Measurements from ENCODE around the gene SLC16A10. TPM values are rescaled to one million over a fixed set of nuclear protein-coding genes. Genes with fewer than 3 reads are reported as not detected.

Gene SLC16A10
- total RNA-seq, 1 donor from 2014 or later, result 4.1 TPM

DNA sequence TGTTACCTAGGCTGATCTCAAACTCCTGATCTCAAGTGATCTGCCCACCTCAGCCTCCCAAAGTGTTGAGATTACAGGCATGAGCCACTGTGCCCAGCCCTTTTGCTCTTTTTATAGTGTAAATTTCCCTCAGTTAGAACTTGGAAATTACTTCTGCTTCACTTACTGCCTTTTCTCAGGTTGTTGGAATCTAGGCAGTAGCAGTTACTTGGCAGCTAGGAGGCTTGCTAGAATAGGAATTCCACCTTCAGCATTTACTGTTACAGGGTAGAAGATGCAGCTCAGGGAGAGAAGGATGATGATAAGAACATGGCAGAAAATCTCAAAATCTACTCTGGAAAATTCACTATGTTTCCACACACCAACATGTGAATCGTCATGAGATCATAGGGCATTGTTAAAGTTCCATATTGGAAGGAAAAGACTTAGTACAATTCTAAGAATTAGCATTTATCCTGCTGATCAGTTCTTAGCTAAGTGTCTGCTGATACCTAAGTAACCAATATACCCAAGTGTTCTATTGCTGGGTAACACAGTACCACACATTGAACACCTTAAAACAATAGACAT lies 182.2 kb downstream of the SLC16A10 start:
- Mint-ChIP-seq H3K27ac (ENCODE audit: unreplicated experiment) (no peak overlapping the region), H3K4me3 (ENCODE audit: unreplicated experiment) (no peak overlapping the region), H3K9me3 (ENCODE audit: unreplicated experiment) (peaks cover 5% of the 10 kb centered on the region), H3K36me3 (ENCODE audit: unreplicated experiment) (peaks cover 11% of the 10 kb centered on the region), H3K4me1 (ENCODE audit: low read depth, unreplicated experiment) (no peaks in the 10 kb centered on the region), H3K27me3 (ENCODE audit: unreplicated experiment) (no peaks in the 10 kb centered on the region)
- no peak for DNase-seq
- TF ChIP-seq, protein P1, sequence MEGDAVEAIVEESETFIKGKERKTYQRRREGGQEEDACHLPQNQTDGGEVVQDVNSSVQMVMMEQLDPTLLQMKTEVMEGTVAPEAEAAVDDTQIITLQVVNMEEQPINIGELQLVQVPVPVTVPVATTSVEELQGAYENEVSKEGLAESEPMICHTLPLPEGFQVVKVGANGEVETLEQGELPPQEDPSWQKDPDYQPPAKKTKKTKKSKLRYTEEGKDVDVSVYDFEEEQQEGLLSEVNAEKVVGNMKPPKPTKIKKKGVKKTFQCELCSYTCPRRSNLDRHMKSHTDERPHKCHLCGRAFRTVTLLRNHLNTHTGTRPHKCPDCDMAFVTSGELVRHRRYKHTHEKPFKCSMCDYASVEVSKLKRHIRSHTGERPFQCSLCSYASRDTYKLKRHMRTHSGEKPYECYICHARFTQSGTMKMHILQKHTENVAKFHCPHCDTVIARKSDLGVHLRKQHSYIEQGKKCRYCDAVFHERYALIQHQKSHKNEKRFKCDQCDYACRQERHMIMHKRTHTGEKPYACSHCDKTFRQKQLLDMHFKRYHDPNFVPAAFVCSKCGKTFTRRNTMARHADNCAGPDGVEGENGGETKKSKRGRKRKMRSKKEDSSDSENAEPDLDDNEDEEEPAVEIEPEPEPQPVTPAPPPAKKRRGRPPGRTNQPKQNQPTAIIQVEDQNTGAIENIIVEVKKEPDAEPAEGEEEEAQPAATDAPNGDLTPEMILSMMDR (IDR thresholded peaks at IDR 0.05; ENCODE audit: partially characterized antibody, unreplicated experiment), result no peak

DNA sequence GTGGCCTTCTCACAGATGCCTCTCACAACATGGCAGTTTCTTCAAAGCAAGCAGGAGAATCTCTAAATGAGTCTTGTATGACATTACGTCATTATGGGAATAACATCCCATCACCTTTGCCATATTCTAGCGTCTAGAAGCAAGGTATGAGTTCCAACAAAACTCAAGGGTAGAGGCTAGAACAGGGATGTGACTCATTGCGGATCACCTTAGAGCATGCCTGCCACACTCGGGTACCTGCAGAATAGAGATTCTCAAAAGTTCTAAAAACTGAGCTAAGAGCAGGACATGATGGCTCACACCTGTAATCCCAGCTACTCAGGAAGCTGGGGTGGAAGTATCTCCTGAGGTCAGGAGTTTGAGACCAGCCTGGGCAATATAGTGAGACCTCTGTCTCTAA lies 182.8 kb downstream of the SLC16A10 start:
- H3K4me1 Mint-ChIP-seq (ENCODE audit: low read depth, unreplicated experiment), result no peaks in the 10 kb centered on the region
- no peak overlapping the region for H3K27ac Mint-ChIP-seq (ENCODE audit: unreplicated experiment)
- TF ChIP-seq, protein P1 (IDR thresholded peaks at IDR 0.05; ENCODE audit: partially characterized antibody, unreplicated experiment), result no peak
- peaks cover 6% of the 10 kb centered on the region for H3K9me3 Mint-ChIP-seq (ENCODE audit: unreplicated experiment)
- no peak overlapping the region for H3K4me3 Mint-ChIP-seq (ENCODE audit: unreplicated experiment)
- no peak for DNase-seq
- peaks cover 14% of the 10 kb centered on the region for H3K36me3 Mint-ChIP-seq (ENCODE audit: unreplicated experiment)
- no peaks in the 10 kb centered on the region for H3K27me3 Mint-ChIP-seq (ENCODE audit: unreplicated experiment)

DNA sequence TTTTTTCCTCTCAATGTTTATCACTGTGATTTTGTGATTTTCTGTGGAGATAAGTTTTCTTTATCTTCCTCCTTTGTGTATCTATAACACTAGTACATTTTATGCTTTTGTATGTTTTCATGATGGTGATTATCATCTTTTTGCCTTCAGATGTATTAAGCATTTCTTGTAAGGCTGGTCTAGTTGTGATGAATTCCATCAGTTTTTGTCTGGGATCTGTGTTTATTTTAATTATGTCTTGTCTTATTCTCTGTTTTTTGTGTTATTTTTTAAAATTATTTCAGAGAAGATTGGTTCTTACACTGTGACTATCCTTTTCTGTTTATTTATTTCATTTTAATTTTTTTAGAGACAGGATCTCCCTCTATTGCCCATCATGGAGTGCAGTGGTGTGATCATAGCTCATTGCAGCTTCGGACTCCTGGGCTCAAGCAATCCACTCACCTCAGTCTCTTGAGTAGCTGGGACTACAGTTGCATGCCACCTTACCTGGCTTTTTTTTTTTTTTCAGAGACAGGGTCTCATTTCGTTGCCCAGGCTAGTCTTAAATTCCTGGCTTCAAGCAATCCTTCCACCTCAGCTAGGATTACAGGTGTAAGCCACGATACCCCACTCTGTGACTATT lies 187.4 kb downstream of the SLC16A10 start:
- no peak for DNase-seq
- Mint-ChIP-seq H3K36me3 (ENCODE audit: unreplicated experiment) (peaks cover 37% of the 10 kb centered on the region), H3K9me3 (ENCODE audit: unreplicated experiment) (peaks cover 11% of the 10 kb centered on the region)

DNA sequence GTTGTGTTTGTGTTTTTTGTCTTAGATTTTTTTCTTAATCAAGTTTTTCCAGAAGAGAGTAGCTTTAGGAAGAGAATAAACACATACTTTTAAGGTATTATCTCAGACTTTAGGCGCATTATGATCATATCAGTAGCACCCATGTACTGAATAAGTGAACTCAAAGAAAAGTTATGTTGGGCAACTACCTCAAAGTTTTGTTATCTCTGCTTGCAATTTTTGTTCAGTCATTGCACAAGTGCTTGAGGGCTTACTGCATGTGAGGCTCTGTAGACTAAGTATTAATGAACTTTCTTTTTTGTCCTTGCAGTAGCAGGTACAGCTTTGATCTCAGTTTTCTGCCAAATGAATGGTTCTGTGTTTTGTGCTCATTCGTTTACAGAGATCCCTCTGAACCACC lies 189.0 kb downstream of the SLC16A10 start:
- TF ChIP-seq, protein P1 (IDR thresholded peaks at IDR 0.05; ENCODE audit: partially characterized antibody, unreplicated experiment), result no peak
- H3K27ac Mint-ChIP-seq (ENCODE audit: unreplicated experiment), result no peak overlapping the region
- peaks cover 45% of the 10 kb centered on the region for H3K36me3 Mint-ChIP-seq (ENCODE audit: unreplicated experiment)
- H3K4me1 Mint-ChIP-seq (ENCODE audit: low read depth, unreplicated experiment), result no peaks in the 10 kb centered on the region
- H3K9me3 Mint-ChIP-seq (ENCODE audit: unreplicated experiment), result peaks cover 11% of the 10 kb centered on the region
- no peaks in the 10 kb centered on the region for H3K27me3 Mint-ChIP-seq (ENCODE audit: unreplicated experiment)
- H3K4me3 Mint-ChIP-seq (ENCODE audit: unreplicated experiment), result no peak overlapping the region
- no peak for DNase-seq

More for the DNA sequence above, 187.4 kb downstream of the SLC16A10 start:
- H3K4me1 Mint-ChIP-seq (ENCODE audit: low read depth, unreplicated experiment), result no peaks in the 10 kb centered on the region
- no peaks in the 10 kb centered on the region for H3K27me3 Mint-ChIP-seq (ENCODE audit: unreplicated experiment)
- TF ChIP-seq, protein P1 (IDR thresholded peaks at IDR 0.05; ENCODE audit: partially characterized antibody, unreplicated experiment), result no peak
- no peak overlapping the region for H3K27ac Mint-ChIP-seq (ENCODE audit: unreplicated experiment)
- no peak overlapping the region for H3K4me3 Mint-ChIP-seq (ENCODE audit: unreplicated experiment)

DNA sequence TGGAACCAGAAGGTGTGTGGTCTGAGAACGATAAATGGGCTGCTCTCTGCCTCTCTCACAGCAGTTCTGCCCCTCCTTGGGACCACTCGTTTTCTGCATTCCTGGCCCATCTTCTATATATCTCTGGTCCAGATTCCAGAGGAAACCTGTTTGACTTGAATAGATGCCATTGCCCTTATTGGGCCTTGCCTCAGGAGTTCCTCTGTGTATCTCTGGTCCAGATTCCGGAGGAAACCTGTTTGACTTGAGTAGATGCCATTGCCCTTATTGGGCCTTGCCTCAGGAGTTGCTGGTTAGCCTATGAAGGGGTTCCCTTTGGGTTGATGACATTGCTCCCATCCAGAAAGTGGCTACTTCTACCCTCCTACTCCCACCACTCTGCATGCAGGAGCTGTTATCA lies 189.4 kb downstream of the SLC16A10 start:
- H3K27ac Mint-ChIP-seq (ENCODE audit: unreplicated experiment), result no peak overlapping the region
- H3K9me3 Mint-ChIP-seq (ENCODE audit: unreplicated experiment), result peaks cover 11% of the 10 kb centered on the region
- no peak overlapping the region for H3K4me3 Mint-ChIP-seq (ENCODE audit: unreplicated experiment)
- DNase-seq, result no peak
- no peaks in the 10 kb centered on the region for H3K27me3 Mint-ChIP-seq (ENCODE audit: unreplicated experiment)
- H3K36me3 Mint-ChIP-seq (ENCODE audit: unreplicated experiment), result peaks cover 46% of the 10 kb centered on the region
- TF ChIP-seq, protein P1 (IDR thresholded peaks at IDR 0.05; ENCODE audit: partially characterized antibody, unreplicated experiment), result no peak
- no peaks in the 10 kb centered on the region for H3K4me1 Mint-ChIP-seq (ENCODE audit: low read depth, unreplicated experiment)
